CD4-positive, alpha-beta T cell treated with Interleukin-17A for 1 hour (primary cell): ENCODE measurements around the gene CD36.

ENCODE experiments used
- DNase-seq: peaks from one replicate; pipeline ENCODE4 v3.0.0-alpha.2; 2020

Gene CD36

GRCh38 chr7:80629023-80629422 is 9.4 kb upstream of the CD36 start:
- no peak for DNase-seq

- DNase-seq: no peak
Measured at GRCh38 chr7:80630608-80631405, 7.6 kb upstream of the CD36 start.

DNA sequence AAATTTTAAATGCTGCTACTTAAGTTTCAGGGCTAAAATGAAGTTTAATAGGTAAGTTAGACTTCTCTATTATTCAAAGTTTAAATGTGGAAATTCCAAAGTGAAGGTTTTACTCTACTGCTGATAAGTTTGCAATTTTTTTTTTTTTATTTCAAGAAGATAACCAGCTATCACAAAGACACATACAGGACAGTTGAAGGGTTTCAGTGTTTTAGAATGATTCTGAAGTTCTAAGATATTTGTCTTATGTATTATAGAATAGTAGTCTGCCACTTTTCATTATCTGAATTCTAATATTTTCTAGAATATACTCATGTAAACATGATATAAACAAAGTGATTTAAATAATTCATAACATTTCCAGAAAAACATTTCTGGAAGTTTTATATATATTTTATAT is 7.0 kb upstream of the CD36 start:
- no peak for DNase-seq

DNA sequence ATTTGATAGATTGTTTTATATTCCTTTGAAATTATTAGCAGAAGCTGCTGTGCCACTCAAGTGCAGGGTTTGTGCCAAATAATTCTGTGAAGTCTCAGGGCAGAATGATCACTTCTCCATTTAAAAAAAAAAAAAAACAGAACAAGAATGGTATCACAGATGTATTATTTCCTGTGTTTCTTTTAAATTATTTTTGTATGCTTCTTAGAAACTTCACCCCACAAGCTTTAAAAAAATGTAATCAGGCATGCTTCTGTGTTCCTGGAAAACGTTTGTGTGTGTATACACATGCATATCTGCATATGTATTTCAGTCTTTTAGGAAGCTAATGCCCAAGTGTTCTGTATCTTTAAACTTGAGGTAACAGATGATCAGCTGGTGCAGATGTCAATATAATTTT is 6.3 kb upstream of the CD36 start:
- no peak for DNase-seq

DNA sequence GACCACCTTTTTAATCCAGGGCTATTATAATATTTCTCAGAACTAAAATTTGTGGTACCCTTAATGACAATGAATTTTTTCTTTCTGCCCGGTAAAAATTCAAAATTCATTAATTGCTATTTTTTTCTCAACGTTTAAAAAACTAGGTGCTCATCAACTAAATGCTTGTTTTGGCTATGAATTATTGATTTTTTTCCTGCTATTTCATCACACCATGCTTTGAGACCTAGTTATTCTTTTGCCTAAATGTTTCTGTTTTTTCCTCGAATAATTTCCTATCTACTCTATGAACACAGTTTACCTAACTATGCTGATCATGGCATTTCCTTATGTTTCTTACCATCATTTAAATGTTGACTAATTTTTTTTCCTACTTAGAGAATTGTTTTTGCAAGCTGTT is 5.6 kb upstream of the CD36 start:
- no peak for DNase-seq

GRCh38 chr7:80634505-80634904 is 3.9 kb upstream of the CD36 start:
- no peak for DNase-seq

- DNase-seq: no peak
Measured at GRCh38 chr7:80635533-80635932, 2.9 kb upstream of the CD36 start.

DNA sequence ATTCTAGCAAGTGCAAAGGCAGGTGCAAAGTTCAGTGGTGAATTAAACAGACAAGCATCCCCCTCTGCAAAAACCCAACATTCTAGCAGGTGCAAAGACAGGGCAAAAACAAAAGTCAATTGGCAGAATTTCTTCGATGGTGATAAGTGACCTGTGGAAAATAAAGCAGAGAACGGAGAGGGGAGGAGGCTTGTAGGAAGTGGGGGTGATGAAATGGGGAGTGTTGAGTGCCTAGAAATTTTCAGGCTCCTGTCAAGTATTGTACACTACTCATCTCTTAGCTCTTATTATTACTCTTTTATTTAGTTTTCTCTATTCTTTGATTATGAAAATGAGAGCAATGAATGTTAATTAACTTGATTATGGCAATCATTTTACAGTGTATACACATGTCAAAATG is 2.4 kb upstream of the CD36 start:
- no peak for DNase-seq

DNA sequence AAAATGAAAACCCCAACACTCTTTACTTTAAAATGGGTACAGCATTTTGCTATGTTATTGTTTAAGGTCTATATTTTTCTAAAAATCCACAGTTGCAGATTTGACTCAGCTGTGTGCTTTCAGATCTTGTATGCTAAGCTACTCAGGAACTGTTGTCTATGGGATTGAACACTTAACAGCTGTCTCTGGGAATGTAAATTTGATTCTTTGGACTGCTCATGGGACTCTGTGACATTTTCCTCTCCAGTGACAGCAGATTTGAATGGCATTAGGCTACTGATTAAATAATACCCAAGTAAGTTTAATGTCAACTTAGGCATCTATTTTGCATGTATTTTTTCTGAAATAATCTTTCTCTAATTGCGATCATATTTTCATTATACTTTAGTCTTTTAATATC is 1.7 kb upstream of the CD36 start:
- no peak for DNase-seq

- DNase-seq: no peak
Measured at GRCh38 chr7:80637454-80637853, 988 bp upstream of the CD36 start.

- DNase-seq: no peak
Measured at GRCh38 chr7:80639011-80639410, 569 bp downstream of the CD36 start.

DNA sequence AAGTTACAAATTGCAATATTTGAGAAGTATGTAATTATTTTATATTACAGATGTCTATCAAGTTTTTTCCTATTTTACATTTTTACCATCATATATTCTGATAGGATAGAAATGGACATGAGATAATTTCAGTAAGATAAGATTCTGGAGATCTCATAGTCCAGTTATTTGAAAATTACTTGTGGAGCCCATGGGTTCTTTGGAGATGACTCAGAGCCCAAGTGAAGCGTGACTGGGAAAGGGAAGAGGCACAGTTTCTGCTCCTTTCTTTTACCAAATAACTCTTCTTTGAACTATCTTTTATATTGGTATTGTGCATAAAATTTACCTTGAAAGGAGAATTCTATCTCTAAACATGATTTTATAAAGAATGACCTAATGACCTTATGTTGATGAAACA is 2.4 kb downstream of the CD36 start:
- DNase-seq: no peak

DNA sequence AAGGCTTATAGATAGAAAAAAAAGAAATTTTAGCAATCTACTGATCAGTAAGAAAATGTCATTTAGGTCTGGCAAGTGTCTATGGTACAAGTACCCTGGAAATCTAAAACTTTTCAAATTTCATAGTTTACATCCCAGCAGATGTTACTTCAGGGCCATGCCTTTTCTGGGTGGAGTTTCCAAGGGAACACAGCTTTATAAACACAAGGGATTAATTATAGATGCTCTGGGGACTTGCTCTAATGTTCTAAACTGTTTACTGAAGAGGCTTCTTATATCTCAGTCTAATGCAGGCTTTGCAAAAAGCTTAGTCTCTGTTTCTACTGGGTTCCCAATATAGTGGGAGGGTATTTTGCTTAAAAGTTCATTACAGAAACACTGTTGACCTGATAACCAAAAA is 3.1 kb downstream of the CD36 start:
- no peak for DNase-seq

- DNase-seq: no peak
Measured at GRCh38 chr7:80642871-80643270, 4.4 kb downstream of the CD36 start.

- DNase-seq: no peak
Measured at GRCh38 chr7:80643336-80643915, 5.0 kb downstream of the CD36 start.

GRCh38 chr7:80644054-80644453 is 5.6 kb downstream of the CD36 start:
- no peak for DNase-seq

GRCh38 chr7:80646083-80646865 is 7.8 kb downstream of the CD36 start:
- no peak for DNase-seq

DNA sequence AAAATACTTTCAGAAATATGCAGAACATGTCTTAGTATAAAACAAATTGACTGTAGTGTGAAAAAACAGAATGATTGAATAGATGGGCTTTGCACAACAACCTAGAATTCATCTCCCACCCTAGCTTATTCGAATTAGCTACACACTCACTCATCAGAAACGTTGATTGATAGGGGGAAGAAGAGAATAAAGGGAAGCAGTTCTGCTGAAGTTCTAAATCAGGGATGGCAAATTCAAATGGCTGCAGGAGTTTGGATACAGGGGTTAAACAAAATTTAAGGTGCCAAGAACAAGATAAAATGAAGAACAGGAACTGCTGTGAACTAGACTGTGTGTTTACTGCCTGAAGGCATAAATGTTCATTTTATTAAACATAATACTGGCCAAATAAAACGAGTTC is 9.0 kb downstream of the CD36 start:
- no peak for DNase-seq

GRCh38 chr7:80648031-80648600 is 9.7 kb downstream of the CD36 start:
- DNase-seq: no peak

GRCh38 chr7:80649011-80649410 is 10.6 kb downstream of the CD36 start:
- no peak for DNase-seq

DNA sequence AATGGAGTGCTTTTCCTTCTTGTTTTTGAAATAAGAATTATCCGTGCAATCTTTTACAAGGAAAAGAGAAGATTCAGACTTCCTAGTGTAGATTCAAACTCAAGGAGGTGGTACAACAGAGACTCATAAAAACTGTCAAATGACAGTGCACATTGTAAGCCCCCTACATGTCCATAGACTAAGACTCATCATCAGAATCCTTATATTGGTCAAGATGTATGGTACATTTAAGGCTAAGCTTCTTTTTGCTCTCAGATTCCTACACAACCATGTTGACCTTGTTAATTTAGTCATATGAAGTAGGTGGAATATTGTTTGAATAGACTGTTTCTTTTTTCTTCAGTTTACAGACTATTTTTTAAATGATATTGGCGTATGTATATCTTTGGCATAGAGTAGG is 11.6 kb downstream of the CD36 start:
- DNase-seq: no peak

- DNase-seq: no peak
Measured at GRCh38 chr7:80651471-80651870, 13.0 kb downstream of the CD36 start.

- DNase-seq: no peak
Measured at GRCh38 chr7:80653244-80653643, 14.8 kb downstream of the CD36 start.

DNA sequence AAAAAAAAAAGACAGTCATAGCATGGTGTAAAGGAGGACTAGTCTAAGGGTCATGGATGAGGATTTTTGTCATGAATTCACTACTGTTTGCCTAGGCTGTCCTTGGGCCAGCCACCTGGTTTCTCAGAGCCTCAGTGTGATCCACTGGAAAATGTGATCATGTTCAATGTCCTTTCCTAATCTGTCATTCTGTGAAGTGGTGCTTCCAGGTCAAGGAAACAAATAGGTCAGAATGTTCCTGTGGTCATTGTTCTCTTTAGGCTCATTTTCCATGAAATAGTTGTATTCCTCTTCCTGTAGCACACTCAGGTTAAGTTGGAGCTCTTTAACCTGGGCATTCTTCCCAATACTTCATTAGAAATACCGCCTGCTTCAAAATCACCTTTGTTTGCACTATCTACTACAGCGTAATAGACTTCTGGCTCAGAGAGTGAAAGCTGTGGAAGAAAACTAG is 16.5 kb downstream of the CD36 start:
- no peak for DNase-seq
